ENCODE results near the gene MRPS30.

DNA sequence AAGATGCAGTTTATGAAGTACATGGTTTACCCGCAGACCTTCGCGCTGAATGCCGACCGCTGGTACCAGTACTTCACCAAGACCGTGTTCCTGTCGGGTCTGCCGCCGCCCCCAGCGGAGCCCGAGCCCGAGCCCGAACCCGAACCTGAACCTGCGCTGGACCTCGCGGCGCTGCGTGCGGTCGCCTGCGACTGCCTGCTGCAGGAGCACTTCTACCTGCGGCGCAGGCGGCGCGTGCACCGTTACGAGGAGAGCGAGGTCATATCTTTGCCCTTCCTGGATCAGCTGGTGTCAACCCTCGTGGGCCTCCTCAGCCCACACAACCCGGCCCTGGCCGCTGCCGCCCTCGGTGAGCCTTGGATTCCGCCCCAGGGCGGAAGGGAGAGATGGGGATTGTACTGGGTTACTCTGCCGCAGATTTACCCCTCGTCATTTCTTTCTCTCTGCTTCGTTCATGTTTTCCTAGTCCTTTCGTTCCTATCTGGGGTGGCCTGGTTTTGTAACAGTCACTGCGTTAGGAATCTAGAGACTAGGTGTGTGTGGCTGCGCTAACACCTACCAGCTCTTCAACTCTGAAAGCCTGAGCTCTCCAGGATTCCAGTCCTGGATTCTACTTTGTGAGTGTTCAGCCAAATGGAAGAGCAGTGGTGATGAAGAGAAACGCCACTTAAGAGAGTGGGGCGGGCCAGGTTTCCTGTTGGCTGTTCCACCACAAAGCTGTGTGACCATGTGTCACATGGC lies 638 bp downstream of the MRPS30 start:
- TF ChIP-seq, protein P1, sequence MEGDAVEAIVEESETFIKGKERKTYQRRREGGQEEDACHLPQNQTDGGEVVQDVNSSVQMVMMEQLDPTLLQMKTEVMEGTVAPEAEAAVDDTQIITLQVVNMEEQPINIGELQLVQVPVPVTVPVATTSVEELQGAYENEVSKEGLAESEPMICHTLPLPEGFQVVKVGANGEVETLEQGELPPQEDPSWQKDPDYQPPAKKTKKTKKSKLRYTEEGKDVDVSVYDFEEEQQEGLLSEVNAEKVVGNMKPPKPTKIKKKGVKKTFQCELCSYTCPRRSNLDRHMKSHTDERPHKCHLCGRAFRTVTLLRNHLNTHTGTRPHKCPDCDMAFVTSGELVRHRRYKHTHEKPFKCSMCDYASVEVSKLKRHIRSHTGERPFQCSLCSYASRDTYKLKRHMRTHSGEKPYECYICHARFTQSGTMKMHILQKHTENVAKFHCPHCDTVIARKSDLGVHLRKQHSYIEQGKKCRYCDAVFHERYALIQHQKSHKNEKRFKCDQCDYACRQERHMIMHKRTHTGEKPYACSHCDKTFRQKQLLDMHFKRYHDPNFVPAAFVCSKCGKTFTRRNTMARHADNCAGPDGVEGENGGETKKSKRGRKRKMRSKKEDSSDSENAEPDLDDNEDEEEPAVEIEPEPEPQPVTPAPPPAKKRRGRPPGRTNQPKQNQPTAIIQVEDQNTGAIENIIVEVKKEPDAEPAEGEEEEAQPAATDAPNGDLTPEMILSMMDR (IDR thresholded peaks at IDR 0.05; ENCODE audit: insufficient read depth, low read depth, low read length): no peak
- no peak for TF ChIP-seq EZH2 (IDR thresholded peaks at IDR 0.05; ENCODE audit: insufficient read depth, low read length)

All from astrocyte (in vitro differentiated cells and primary cell).